OCI-LY7 (cell line): ENCODE data around the gene FGGY. TPM values are rescaled to one million over a fixed set of nuclear protein-coding genes. Genes with fewer than 3 reads are reported as not detected.

ENCODE experiments used
- BruUV-seq: library from RNA; stranded (reverse); fragments of 400-500 nt; replicated peaks from 2 replicates; lab custom pipeline; 2021; lab: Mats Ljungman, UMichigan
- CTCF ChIA-PET: fragments of 300-600 bp; sonication (Branson Sonifier 250); formaldehyde crosslinking; loops from one replicate; lab custom pipeline; 2022; ENCODE audit warnings: antibody characterized with exemption; ENCODE audit not compliant: unreplicated experiment; lab: Charles Lee
- POLR2A ChIA-PET: fragments of 300-600 bp; sonication (Branson Sonifier 250); formaldehyde crosslinking; loops from one replicate; lab custom pipeline; 2022; ENCODE audit warnings: antibody characterized with exemption; lab: Charles Lee
- DNase-seq: peaks from one replicate; pipeline ENCODE4 v3.0.0-alpha.2; 2015; ENCODE audit warnings: low spot score
- H2AFZ ChIP-seq: fragments of 200-600 bp; sonication (generic), shearing (Covaris generic); 2 replicates; pipeline ENCODE4 v1.6.1; 2014; ENCODE audit warnings: mild to moderate bottlenecking, antibody characterized with exemption, low read length, moderate library complexity
- H3K27ac ChIP-seq: fragments of 200-600 bp; sonication (generic); 2 replicates; pipeline ENCODE4 v1.5.1; 2014; ENCODE audit warnings: mixed run types, low read depth, mild to moderate bottlenecking, moderate library complexity, low read length, inconsistent platforms; ENCODE audit not compliant: poor library complexity, severe bottlenecking
- H3K36me3 ChIP-seq: fragments of 200-600 bp; sonication (generic); 2 replicates; pipeline ENCODE4 v1.6.1; 2014; ENCODE audit warnings: mild to moderate bottlenecking, antibody characterized with exemption, low read length, moderate library complexity, mixed read lengths; ENCODE audit not compliant: insufficient read depth
- H3K4me1 ChIP-seq: fragments of 200-600 bp; sonication (generic); 2 replicates; pipeline ENCODE4 v1.5.1; 2014; ENCODE audit warnings: mild to moderate bottlenecking, low read length; ENCODE audit not compliant: insufficient read depth, poor library complexity, severe bottlenecking
- H3K4me2 ChIP-seq: fragments of 200-600 bp; sonication (generic); 2 replicates; pipeline ENCODE4 v1.6.1; 2014; ENCODE audit warnings: mild to moderate bottlenecking, low read length
- H3K4me3 ChIP-seq: fragments of 200-600 bp; sonication (generic); 2 replicates; pipeline ENCODE4 v1.5.1; 2014; ENCODE audit warnings: mild to moderate bottlenecking, low read depth, low read length; ENCODE audit not compliant: poor library complexity, severe bottlenecking
- H3K79me2 ChIP-seq: fragments of 200-600 bp; sonication (generic); 2 replicates; pipeline ENCODE4 v1.6.1; 2016; ENCODE audit warnings: low read depth, mild to moderate bottlenecking, low read length, moderate library complexity, mixed read lengths; ENCODE audit not compliant: insufficient read depth
- H3K9me2 ChIP-seq: fragments of 200-600 bp; sonication (generic); 2 replicates; pipeline ENCODE4 v1.6.1; 2016; ENCODE audit warnings: mild to moderate bottlenecking, low read length, mixed read lengths; ENCODE audit not compliant: insufficient read depth
- H3K9me3 ChIP-seq: fragments of 200-600 bp; sonication (generic); 2 replicates; pipeline ENCODE4 v1.6.1; 2014; ENCODE audit warnings: mild to moderate bottlenecking, mixed run types, low read length, mixed read lengths
- H4K20me1 ChIP-seq: fragments of 200-600 bp; sonication (generic); 2 replicates; pipeline ENCODE4 v1.6.1; 2014; ENCODE audit warnings: mild to moderate bottlenecking, antibody characterized with exemption, low read length, moderate library complexity, mixed read lengths; ENCODE audit not compliant: insufficient read depth
- EZH2phosphoT487 ChIP-seq: fragments of 200-600 bp; sonication (generic); IDR thresholded peaks from 2 replicates; pipeline ENCODE4 v1.6.1; 2018; ENCODE audit warnings: low read depth, borderline replicate concordance, mild to moderate bottlenecking, mixed run types, antibody characterized with exemption, low read length, moderate library complexity, mixed read lengths
- intact Hi-C: fragments of 100-400 bp; cut with micrococcal nuclease; formaldehyde crosslinking; loops from one replicate; pipeline ENCODE4 v1.10.0; 2022; ENCODE audit not compliant: unreplicated experiment
- total RNA-seq, 2 experiments: library from RNA; depleted of rRNA in 1 of 2; stranded (reverse); fragments of >200 nt in 1 of 2; shearing (Covaris generic) in 1 of 2; gene quantifications; 2 replicates each; pipeline ENCODE4 v1.2.3, GENCODE V29; 2014 to 2022
- TF ChIP-seq, protein P1 (sequence below): fragments of 200-600 bp; sonication (generic); conservative IDR thresholded peaks from 2 replicates; pipeline ENCODE4 v1.5.1; 2014; ENCODE audit warnings: mild to moderate bottlenecking, antibody characterized with exemption, low read length, moderate library complexity, mixed read lengths

Gene FGGY
- total RNA-seq, 2 experiments from 2014 or later: 0.63 to 4.5 TPM

DNA sequence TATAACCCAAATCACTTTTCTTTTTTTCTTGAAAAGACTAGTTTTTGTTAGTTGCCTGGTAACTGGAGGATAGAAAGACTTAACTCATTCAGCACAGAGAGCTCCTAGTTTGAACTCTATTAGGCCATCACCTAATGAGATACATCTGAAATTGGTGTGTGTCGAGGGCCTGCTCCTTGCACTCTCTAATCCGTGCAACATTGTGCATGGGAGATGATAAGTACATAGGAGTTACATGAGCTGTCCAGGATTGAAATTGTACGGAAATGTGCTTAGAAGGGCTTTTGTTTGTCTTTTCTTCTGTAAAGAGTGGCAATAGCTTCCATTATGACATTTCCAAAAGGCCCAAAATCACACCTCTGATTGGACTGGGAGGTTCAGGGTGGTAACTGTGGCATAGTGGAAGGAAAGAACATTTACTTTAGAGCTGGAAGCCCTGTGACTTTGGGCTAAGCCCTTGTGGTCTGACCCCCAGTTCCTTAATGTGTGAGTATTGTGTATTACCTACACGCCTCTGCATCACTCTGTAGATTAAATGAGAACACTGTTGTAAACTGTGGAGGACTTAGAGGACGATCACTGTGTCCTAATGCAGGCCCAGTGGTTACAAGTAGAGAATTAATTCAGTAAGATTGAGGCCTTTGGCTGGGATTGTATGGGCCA, 71.2 kb downstream of the FGGY start:
- Histone ChIP-seq H3K9me3 (no peaks in the 10 kb centered on the region), H3K79me2 (no peaks in the 10 kb centered on the region), H2AFZ (no peak overlapping the region), H4K20me1 (no peaks in the 10 kb centered on the region), H3K27ac (no peak overlapping the region), H3K4me3 (no peak overlapping the region), H3K36me3 (no peaks in the 10 kb centered on the region), H3K4me1 (no peaks in the 10 kb centered on the region), H3K4me2 (no peak overlapping the region), H3K9me2 (no peaks in the 10 kb centered on the region)
- no peak for TF ChIP-seq EZH2phosphoT487
- TF ChIP-seq, protein P1, sequence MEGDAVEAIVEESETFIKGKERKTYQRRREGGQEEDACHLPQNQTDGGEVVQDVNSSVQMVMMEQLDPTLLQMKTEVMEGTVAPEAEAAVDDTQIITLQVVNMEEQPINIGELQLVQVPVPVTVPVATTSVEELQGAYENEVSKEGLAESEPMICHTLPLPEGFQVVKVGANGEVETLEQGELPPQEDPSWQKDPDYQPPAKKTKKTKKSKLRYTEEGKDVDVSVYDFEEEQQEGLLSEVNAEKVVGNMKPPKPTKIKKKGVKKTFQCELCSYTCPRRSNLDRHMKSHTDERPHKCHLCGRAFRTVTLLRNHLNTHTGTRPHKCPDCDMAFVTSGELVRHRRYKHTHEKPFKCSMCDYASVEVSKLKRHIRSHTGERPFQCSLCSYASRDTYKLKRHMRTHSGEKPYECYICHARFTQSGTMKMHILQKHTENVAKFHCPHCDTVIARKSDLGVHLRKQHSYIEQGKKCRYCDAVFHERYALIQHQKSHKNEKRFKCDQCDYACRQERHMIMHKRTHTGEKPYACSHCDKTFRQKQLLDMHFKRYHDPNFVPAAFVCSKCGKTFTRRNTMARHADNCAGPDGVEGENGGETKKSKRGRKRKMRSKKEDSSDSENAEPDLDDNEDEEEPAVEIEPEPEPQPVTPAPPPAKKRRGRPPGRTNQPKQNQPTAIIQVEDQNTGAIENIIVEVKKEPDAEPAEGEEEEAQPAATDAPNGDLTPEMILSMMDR: no peak
- DNase-seq: no peak
- POLR2A ChIA-PET: interaction anchor here (0.8 to 1.0 kb wide), 2 partner anchors 8 to 26 kb away, joined by 3 read pairs; no protein-coding TSS in a partner anchor
- CTCF ChIA-PET: no interaction called here
- intact Hi-C loops: no loop called here
- no TSS peak for BruUV-seq

DNA sequence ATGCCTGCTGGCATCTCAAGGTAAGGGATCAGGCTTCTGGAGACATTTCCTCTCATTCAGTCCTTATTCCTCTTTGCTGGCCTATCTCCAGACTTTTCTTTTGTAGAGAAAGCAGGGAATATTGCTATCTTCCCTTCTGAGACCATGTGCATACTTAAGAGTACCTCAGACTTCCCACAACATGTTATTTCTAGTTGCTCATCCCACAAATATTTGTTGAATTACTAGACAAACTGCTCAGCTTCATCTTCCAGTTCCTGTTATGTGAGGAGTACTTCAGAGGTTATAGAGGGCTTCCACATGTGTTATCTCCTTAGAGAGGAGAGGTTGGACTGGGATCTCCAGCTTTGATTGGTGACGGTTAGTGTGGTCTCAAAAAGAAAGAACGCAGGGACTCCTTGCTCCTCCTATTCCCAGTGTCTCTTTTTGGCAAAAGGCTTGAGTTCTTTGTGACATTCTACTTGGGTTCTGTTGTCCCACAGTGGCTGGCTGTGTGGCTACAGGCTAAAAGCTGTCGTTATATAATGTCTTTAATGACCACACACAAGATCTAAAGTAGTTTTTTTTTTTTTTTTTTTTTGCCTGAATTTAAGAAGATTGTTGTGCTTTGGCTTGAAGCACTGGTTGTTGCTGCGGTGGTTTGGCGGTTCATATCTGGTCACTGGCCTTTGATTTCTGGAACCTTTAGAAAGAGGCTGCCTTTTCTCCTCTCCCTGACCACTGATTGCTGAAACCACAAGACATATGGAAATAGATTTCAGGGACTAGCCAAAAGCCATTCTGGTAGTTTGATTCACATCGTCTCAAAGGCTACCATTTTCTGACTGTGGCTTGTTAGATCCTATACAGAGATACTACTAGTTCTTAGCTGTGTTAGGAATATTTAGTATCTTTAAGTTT, 78.7 kb downstream of the FGGY start:
- POLR2A ChIA-PET: interaction anchor here (1.2 kb wide), 1 partner anchor 8 kb away, joined by 3 read pairs; no protein-coding TSS in a partner anchor
- H3K9me2 ChIP-seq: no peaks in the 10 kb centered on the region
- no peak overlapping the region for H3K4me2 ChIP-seq
- no peaks in the 10 kb centered on the region for H3K36me3 ChIP-seq
- no peak for DNase-seq
- H3K27ac ChIP-seq: no peak overlapping the region
- H3K4me3 ChIP-seq: no peak overlapping the region
- no peaks in the 10 kb centered on the region for H4K20me1 ChIP-seq
- no peaks in the 10 kb centered on the region for H3K9me3 ChIP-seq
- H2AFZ ChIP-seq: no peak overlapping the region
- no peaks in the 10 kb centered on the region for H3K79me2 ChIP-seq
- TF ChIP-seq, protein P1: no peak
- TF ChIP-seq EZH2phosphoT487: no peak
- CTCF ChIA-PET: no interaction called here
- H3K4me1 ChIP-seq: no peaks in the 10 kb centered on the region
- intact Hi-C loops: no loop called here
- BruUV-seq: no TSS peak
